ENCODE results near the gene MARCHF5. TPM values are rescaled to one million over a fixed set of nuclear protein-coding genes. Genes with fewer than 3 reads are reported as not detected.

MARCHF5 gene
- total RNA-seq, 2 experiments from 2014 or later, result 33.5 to 36.1 TPM

DNA sequence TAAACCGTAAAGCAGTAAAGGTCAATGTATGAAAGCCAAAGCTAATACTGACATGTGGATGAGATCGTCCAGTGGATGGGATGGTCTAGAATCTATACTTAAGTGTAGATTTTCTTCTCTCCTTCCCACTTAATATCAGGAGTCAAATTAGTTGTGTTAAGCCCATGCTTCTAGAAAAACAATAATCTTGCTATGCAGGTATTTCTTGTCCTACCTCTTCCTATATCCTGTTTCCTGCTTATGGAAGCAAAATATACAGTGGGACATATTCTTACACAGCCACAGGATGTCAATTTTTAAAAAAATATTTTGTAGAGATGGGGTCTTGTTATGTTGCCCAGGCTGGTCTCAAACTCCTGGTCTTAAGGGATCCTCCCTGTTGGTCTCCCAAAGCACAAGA, 27.6 kb upstream of the MARCHF5 start:
- CTCF ChIA-PET, result no interaction called here

DNA sequence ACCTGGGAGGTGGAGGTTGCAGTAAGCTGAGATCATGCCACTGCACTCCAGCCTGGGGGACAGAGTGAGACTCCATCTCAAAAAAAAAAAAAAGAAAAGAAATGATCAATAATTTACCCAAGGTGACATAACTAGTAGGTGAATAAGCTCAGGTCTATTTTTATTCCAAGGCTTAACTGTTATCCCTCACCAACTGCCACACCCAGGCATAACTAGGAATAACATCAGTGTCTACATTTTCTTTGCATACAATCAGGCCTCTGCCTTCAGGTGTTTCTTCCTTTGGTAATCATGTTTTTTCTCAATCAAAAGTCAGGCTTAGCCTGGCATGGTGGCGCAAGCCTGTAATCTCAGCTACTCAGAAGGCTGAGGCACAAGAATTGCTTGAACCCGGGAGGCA, 26.7 kb upstream of the MARCHF5 start:
- Mint-ChIP-seq H3K27ac (no peak overlapping the region), H3K27me3 (no peaks in the 10 kb centered on the region), H3K4me3 (no peak overlapping the region), H3K4me1 (ENCODE audit: low read depth) (no peaks in the 10 kb centered on the region), H3K9me3 (no peaks in the 10 kb centered on the region), H3K36me3 (ENCODE audit: low read depth) (no peaks in the 10 kb centered on the region)
- Histone ChIP-seq H3K27me3 (ENCODE audit: control insufficient read depth in 1 of 2, insufficient read depth in 2 of 2, low read length in 2 of 2) (no peaks in the 10 kb centered on the region), H3K27ac (ENCODE audit: low read depth in 1 of 2, low read length in 2 of 2) (no peak overlapping the region), H3K9me3 (ENCODE audit: control insufficient read depth in 1 of 2, insufficient read depth in 1 of 2, low read length in 2 of 2) (no peaks in the 10 kb centered on the region), H3K4me1 (ENCODE audit: insufficient read depth, low read length) (no peaks in the 10 kb centered on the region), H3K4me3 (ENCODE audit: low read length) (no peak overlapping the region), H3K36me3 (ENCODE audit: insufficient read depth, low read length) (no peaks in the 10 kb centered on the region)
- DNase-seq, result no peak
- ChIA-PET CTCF (no interaction called here), POLR2A (interaction anchor here (0.7 kb wide), 1 partner anchor 12 kb away, joined by 3 read pairs; no protein-coding TSS in a partner anchor)
- TF ChIP-seq, protein P1, sequence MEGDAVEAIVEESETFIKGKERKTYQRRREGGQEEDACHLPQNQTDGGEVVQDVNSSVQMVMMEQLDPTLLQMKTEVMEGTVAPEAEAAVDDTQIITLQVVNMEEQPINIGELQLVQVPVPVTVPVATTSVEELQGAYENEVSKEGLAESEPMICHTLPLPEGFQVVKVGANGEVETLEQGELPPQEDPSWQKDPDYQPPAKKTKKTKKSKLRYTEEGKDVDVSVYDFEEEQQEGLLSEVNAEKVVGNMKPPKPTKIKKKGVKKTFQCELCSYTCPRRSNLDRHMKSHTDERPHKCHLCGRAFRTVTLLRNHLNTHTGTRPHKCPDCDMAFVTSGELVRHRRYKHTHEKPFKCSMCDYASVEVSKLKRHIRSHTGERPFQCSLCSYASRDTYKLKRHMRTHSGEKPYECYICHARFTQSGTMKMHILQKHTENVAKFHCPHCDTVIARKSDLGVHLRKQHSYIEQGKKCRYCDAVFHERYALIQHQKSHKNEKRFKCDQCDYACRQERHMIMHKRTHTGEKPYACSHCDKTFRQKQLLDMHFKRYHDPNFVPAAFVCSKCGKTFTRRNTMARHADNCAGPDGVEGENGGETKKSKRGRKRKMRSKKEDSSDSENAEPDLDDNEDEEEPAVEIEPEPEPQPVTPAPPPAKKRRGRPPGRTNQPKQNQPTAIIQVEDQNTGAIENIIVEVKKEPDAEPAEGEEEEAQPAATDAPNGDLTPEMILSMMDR (IDR thresholded peaks at IDR 0.05), result no peak
- no peak for ATAC-seq (ENCODE audit: poor library complexity)
- intact Hi-C loops (cut with DNase I, micrococcal nuclease), result no loop called here

More for the DNA sequence above, 27.6 kb upstream of the MARCHF5 start:
- Mint-ChIP-seq H3K9me3 (no peaks in the 10 kb centered on the region), H3K4me3 (no peak overlapping the region), H3K4me1 (ENCODE audit: low read depth) (no peaks in the 10 kb centered on the region), H3K27me3 (no peaks in the 10 kb centered on the region), H3K27ac (no peak overlapping the region), H3K36me3 (ENCODE audit: low read depth) (no peaks in the 10 kb centered on the region)
- H3K4me1 ChIP-seq (ENCODE audit: insufficient read depth, low read length), result no peaks in the 10 kb centered on the region
- no peak overlapping the region for H3K27ac ChIP-seq (ENCODE audit: low read depth in 1 of 2, low read length in 2 of 2)
- no peaks in the 10 kb centered on the region for H3K27me3 ChIP-seq (ENCODE audit: control insufficient read depth in 1 of 2, insufficient read depth in 2 of 2, low read length in 2 of 2)
- H3K36me3 ChIP-seq (ENCODE audit: insufficient read depth, low read length), result no peaks in the 10 kb centered on the region
- TF ChIP-seq, protein P1 (IDR thresholded peaks at IDR 0.05), result no peak
- no peak overlapping the region for H3K4me3 ChIP-seq (ENCODE audit: low read length)
- intact Hi-C loops (cut with DNase I, micrococcal nuclease), result no loop called here
- DNase-seq (no peak), ATAC-seq (ENCODE audit: poor library complexity) (no peak)
- no peaks in the 10 kb centered on the region for H3K9me3 ChIP-seq (ENCODE audit: control insufficient read depth in 1 of 2, insufficient read depth in 1 of 2, low read length in 2 of 2)
- POLR2A ChIA-PET, result no interaction called here

DNA sequence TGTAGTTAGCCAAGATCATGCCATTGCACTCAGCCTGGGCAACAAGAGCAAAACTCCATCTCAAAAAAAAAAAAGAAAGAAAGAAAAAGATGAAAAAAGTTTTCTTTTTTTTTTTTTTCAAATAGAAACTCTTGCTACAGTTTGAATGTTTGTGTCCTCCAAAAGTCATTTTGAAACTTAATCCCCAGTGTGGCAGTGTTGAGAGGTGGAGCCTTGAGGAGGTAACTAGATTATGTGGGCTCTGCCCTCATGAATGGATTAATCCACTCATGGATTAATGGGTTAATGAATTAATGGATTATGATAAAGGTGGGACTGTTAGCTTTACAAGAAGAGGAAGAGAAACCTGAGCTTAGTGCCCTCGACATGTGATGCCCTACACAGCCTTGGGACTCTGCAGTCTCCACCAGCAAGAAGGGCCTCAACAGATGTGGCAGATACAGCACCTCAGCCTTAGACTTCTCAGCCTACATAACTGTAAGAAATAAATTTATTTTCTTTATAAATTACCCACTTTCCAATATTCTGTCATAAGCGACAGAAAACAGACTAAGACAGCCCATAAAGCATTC, 25.2 kb upstream of the MARCHF5 start:
- ChIA-PET POLR2A (no interaction called here), CTCF (no interaction called here)
- Mint-ChIP-seq H3K4me1 (ENCODE audit: low read depth) (no peaks in the 10 kb centered on the region), H3K27me3 (no peaks in the 10 kb centered on the region), H3K36me3 (ENCODE audit: low read depth) (no peaks in the 10 kb centered on the region), H3K4me3 (no peak overlapping the region), H3K27ac (no peak overlapping the region), H3K9me3 (no peaks in the 10 kb centered on the region)
- H3K36me3 ChIP-seq (ENCODE audit: insufficient read depth, low read length), result no peaks in the 10 kb centered on the region
- no peaks in the 10 kb centered on the region for H3K4me1 ChIP-seq (ENCODE audit: insufficient read depth, low read length)
- ATAC-seq (ENCODE audit: poor library complexity), result no peak
- H3K4me3 ChIP-seq (ENCODE audit: low read length), result no peak overlapping the region
- H3K27me3 ChIP-seq (ENCODE audit: control insufficient read depth in 1 of 2, insufficient read depth in 2 of 2, low read length in 2 of 2), result no peaks in the 10 kb centered on the region
- DNase-seq, result no peak
- intact Hi-C loops (cut with DNase I, micrococcal nuclease), result no loop called here
- no peak overlapping the region for H3K27ac ChIP-seq (ENCODE audit: low read depth in 1 of 2, low read length in 2 of 2)
- TF ChIP-seq, protein P1 (IDR thresholded peaks at IDR 0.05), result no peak
- H3K9me3 ChIP-seq (ENCODE audit: control insufficient read depth in 1 of 2, insufficient read depth in 1 of 2, low read length in 2 of 2), result no peaks in the 10 kb centered on the region
